H9 (cell line): Measurements from ENCODE around the gene RAB24. TPM values are rescaled to one million over a fixed set of nuclear protein-coding genes. Genes with fewer than 3 reads are reported as not detected.
A peak's percentile ranks its signal among the peaks of the same experiment; 100 is the strongest.

Experiments
- DNase-seq: peaks from one replicate; pipeline ENCODE4 v3.0.0-alpha.2; 2017
- H2AFZ ChIP-seq: one replicate; pipeline ENCODE4 v1.6.1; 2013; ENCODE audit warnings: mild to moderate bottlenecking, low read length, control low read depth, moderate library complexity
- H2AK5ac ChIP-seq: 2 replicates; pipeline ENCODE4 v1.6.1; 2013; ENCODE audit warnings: low read length, control low read depth, mixed read lengths; ENCODE audit not compliant: insufficient read length
- H2BK120ac ChIP-seq: one replicate; pipeline ENCODE4 v1.6.1; 2013; ENCODE audit warnings: low read depth, mild to moderate bottlenecking, low read length, control low read depth, inconsistent platforms; ENCODE audit not compliant: poor library complexity, severe bottlenecking
- H2BK12ac ChIP-seq: 2 replicates; pipeline ENCODE4 v1.6.1; 2013; ENCODE audit warnings: low read length, control low read depth, mixed read lengths, low read depth; ENCODE audit not compliant: insufficient read length
- H2BK15ac ChIP-seq: 2 replicates; pipeline ENCODE4 v1.6.1; 2013; ENCODE audit warnings: low read depth, low read length, control low read depth
- H2BK20ac ChIP-seq: one replicate; pipeline ENCODE4 v1.6.1; 2013; ENCODE audit warnings: low read depth, mild to moderate bottlenecking, low read length, control low read depth, inconsistent platforms; ENCODE audit not compliant: poor library complexity, severe bottlenecking
- H2BK5ac ChIP-seq: 2 replicates; pipeline ENCODE4 v1.6.1; 2013; ENCODE audit warnings: low read length, control low read depth, mixed read lengths; ENCODE audit not compliant: insufficient read length
- H3K14ac ChIP-seq: 2 replicates; pipeline ENCODE4 v1.6.1; 2013; ENCODE audit warnings: low read length, control low read depth; ENCODE audit not compliant: insufficient read depth
- H3K18ac ChIP-seq: 2 replicates; pipeline ENCODE4 v1.6.1; 2013; ENCODE audit warnings: low read depth, mild to moderate bottlenecking, mixed read lengths, low read length, control low read depth; ENCODE audit not compliant: insufficient read length
- H3K23ac ChIP-seq: 2 replicates; pipeline ENCODE4 v1.6.1; 2013; ENCODE audit warnings: low read length, control low read depth, mixed read lengths, low read depth; ENCODE audit not compliant: insufficient read length
- H3K23me2 ChIP-seq: 2 replicates; pipeline ENCODE4 v1.6.1; 2013; ENCODE audit warnings: low read depth, mild to moderate bottlenecking, mixed read lengths, low read length, control low read depth; ENCODE audit not compliant: insufficient read length, poor library complexity, severe bottlenecking
- H3K27ac ChIP-seq: 2 replicates; pipeline ENCODE4 v1.5.1; 2013; ENCODE audit warnings: low read length, control low read depth, mixed read lengths, low read depth; ENCODE audit not compliant: insufficient read length
- H3K27me3 ChIP-seq: 2 replicates; pipeline ENCODE4 v1.6.1; 2013; ENCODE audit warnings: low read length, control low read depth, inconsistent platforms; ENCODE audit not compliant: insufficient read depth
- H3K4ac ChIP-seq: 2 replicates; pipeline ENCODE4 v1.6.1; 2013; ENCODE audit warnings: low read depth, mild to moderate bottlenecking, control low read depth, inconsistent platforms, low read length, moderate library complexity
- H3K4me1 ChIP-seq: 2 replicates; pipeline ENCODE4 v1.6.1; 2013; ENCODE audit warnings: low read length, control low read depth, inconsistent platforms; ENCODE audit not compliant: insufficient read depth
- H3K4me2 ChIP-seq: 2 replicates; pipeline ENCODE4 v1.6.1; 2013; ENCODE audit warnings: low read length, control low read depth, mixed read lengths; ENCODE audit not compliant: insufficient read length, insufficient read depth
- H3K56ac ChIP-seq: 2 replicates; pipeline ENCODE4 v1.6.1; 2013; ENCODE audit warnings: low read depth, mild to moderate bottlenecking, mixed read lengths, low read length, control low read depth; ENCODE audit not compliant: insufficient read length
- H3K79me1 ChIP-seq: 2 replicates; pipeline ENCODE4 v1.6.1; 2013; ENCODE audit warnings: low read depth, mild to moderate bottlenecking, moderate library complexity, low read length, control low read depth, inconsistent platforms; ENCODE audit not compliant: insufficient read depth, poor library complexity, severe bottlenecking
- H3K79me2 ChIP-seq: 2 replicates; pipeline ENCODE4 v1.6.1; 2013; ENCODE audit warnings: low read length, control low read depth, inconsistent platforms; ENCODE audit not compliant: insufficient read depth
- H3K9ac ChIP-seq: 2 replicates; pipeline ENCODE4 v1.6.1; 2013; ENCODE audit warnings: low read length, control low read depth, mixed read lengths; ENCODE audit not compliant: insufficient read length; ENCODE audit errors: extremely low read depth
- H3K9me3 ChIP-seq: one replicate; pipeline ENCODE4 v1.6.1; 2013; ENCODE audit warnings: low read depth, low read length, inconsistent platforms; ENCODE audit not compliant: control insufficient read depth
- H3T11ph ChIP-seq: one replicate; pipeline ENCODE4 v1.6.1; 2013; ENCODE audit warnings: mild to moderate bottlenecking, low read length, control low read depth, inconsistent platforms
- H4K20me1 ChIP-seq: one replicate; pipeline ENCODE4 v1.6.1; 2013; ENCODE audit not compliant: control insufficient read depth, insufficient read length, insufficient read depth
- H4K5ac ChIP-seq: 2 replicates; pipeline ENCODE4 v1.6.1; 2013; ENCODE audit warnings: low read depth, mild to moderate bottlenecking, mixed read lengths, low read length, control low read depth; ENCODE audit not compliant: insufficient read length
- H4K8ac ChIP-seq: replicated peaks from 2 replicates; pipeline ENCODE4 v1.6.1; 2013; ENCODE audit warnings: low read length, control low read depth, mixed read lengths, low read depth; ENCODE audit not compliant: insufficient read length
- H4K91ac ChIP-seq: 2 replicates; pipeline ENCODE4 v1.6.1; 2013; ENCODE audit warnings: low read depth, mild to moderate bottlenecking, moderate library complexity, mixed read lengths, low read length, control low read depth; ENCODE audit not compliant: insufficient read length
- H3K27ac Mint-ChIP-seq, 3 experiments: 2 replicates in 2 of 3; 3 replicates in 1 of 3; pipeline ENCODE4 v1.8.0; 2020 to 2021; ENCODE audit warnings: mixed read lengths in 3 of 3, mild to moderate bottlenecking in 1 of 3, moderate library complexity in 1 of 3
- H3K27me3 Mint-ChIP-seq: 2 replicates; pipeline ENCODE4 v1.8.0; 2021; ENCODE audit warnings: low read depth, mild to moderate bottlenecking, moderate library complexity, mixed read lengths
- H3K36me3 Mint-ChIP-seq, 3 experiments: 2 replicates in 2 of 3; 3 replicates in 1 of 3; pipeline ENCODE4 v1.8.0; 2020 to 2021; ENCODE audit warnings: low read depth in 3 of 3, mixed read lengths in 3 of 3; ENCODE audit not compliant: insufficient read depth in 1 of 3
- H3K4me1 Mint-ChIP-seq, 2 experiments: 2 replicates each; pipeline ENCODE4 v1.8.0; 2020; ENCODE audit warnings: mixed read lengths in 2 of 2
- H3K4me3 Mint-ChIP-seq, 2 experiments: 2 replicates in 1 of 2; 3 replicates in 1 of 2; pipeline ENCODE4 v1.8.0; 2020 to 2021; ENCODE audit warnings: mild to moderate bottlenecking in 2 of 2, mixed read lengths in 2 of 2, moderate library complexity in 1 of 2
- H3K9me3 Mint-ChIP-seq, 2 experiments: 2 replicates in 1 of 2; 3 replicates in 1 of 2; pipeline ENCODE4 v1.8.0; 2020; ENCODE audit warnings: mild to moderate bottlenecking in 2 of 2, mixed read lengths in 2 of 2, moderate library complexity in 1 of 2
- CTCF ChIP-seq: fragments of 200-600 bp; sonication (generic); conservative IDR thresholded peaks from 3 replicates; pipeline ENCODE4 v1.8.0; 2021; ENCODE audit warnings: antibody characterized with exemption, mild to moderate bottlenecking
- WGBS: extraction: QIAGEN DNeasy Blood & Tissue Kit; methylation state at CpG from one replicate; pipeline ENCODE4 v1.1.7; 2013; ENCODE audit warnings: missing lambda C conversion rate, low lambda C conversion rate, mixed read lengths; ENCODE audit not compliant: insufficient read length; ENCODE audit errors: extremely low coverage; 5-methylcytosine and 5-hydroxymethylcytosine counted together
- total RNA-seq: library from RNA; stranded (reverse); gene quantifications from 2 replicates; pipeline ENCODE4 v1.2.1, GENCODE V29; 2021

The RAB24 gene
- total RNA-seq, 1 experiment from 2014 or later = 17.6 TPM

DNA sequence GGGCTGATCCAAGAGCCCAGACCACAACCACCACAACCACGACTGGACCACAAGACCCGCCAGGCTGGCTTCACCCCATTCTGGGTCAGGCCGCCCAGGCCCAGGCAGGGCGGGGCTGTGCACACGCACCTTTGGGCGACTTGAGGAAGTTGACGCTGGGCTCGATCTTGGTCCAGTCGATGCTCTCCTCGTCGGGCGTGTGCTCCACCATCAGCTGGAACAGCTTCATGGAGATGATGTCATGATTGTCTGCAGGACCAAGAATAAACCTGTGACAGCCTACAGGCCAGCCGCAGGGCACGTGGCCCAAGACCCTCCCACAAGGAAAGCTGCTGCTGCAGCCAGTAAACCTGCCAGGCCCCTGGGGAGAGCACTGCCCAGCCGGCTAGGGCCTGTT, 30.6 kb upstream of the RAB24 start:
- Histone ChIP-seq H3T11ph (no peak overlapping the region), H2BK20ac (no peak overlapping the region), H4K20me1 (no peaks in the 10 kb centered on the region), H2AK5ac (no peak overlapping the region), H3K79me1 (no peaks in the 10 kb centered on the region), H3K56ac (no peak overlapping the region), H4K5ac (no peak overlapping the region), H2BK120ac (no peak overlapping the region), H3K14ac (no peak overlapping the region), H3K18ac (no peak overlapping the region), H3K4ac (no peak overlapping the region), H4K91ac (no peak overlapping the region), H3K23me2 (no peaks in the 10 kb centered on the region), H4K8ac (no peak overlapping the region), H3K27ac (no peak overlapping the region), H3K4me1 (peaks cover under 1% of the 10 kb centered on the region; the same call in 1 of the 2 replicates), H3K9me3 (no peaks in the 10 kb centered on the region), H2BK15ac (no peak overlapping the region), H3K23ac (no peak overlapping the region), H3K79me2 (no peaks in the 10 kb centered on the region), H3K27me3 (no peaks in the 10 kb centered on the region), H3K9ac (no peak overlapping the region), H2BK12ac (no peak overlapping the region), H2AFZ (no peak overlapping the region), H3K4me2 (no peak overlapping the region), H2BK5ac (no peak overlapping the region)
- H3K4me1 Mint-ChIP-seq = peaks cover 9 to 15% of the 10 kb centered on the region in 2 experiments
- no peaks in the 10 kb centered on the region; the same call in 1 of the 2 replicates for H3K27me3 Mint-ChIP-seq
- H3K4me3 Mint-ChIP-seq = no peak overlapping the region
- no peaks in the 10 kb centered on the region for H3K9me3 Mint-ChIP-seq
- DNase-seq = no peak
- WGBS = no CpG with 5 or more reads among the region's 15 CpGs
- peaks cover 16 to 78% (median 62%) of the 10 kb centered on the region in 3 experiments; a peak in 6 of 7 replicates for H3K36me3 Mint-ChIP-seq
- TF ChIP-seq CTCF = no peak
- H3K27ac Mint-ChIP-seq = peak overlapping the region in 1 of 3 experiments; percentile 84; a peak in 2 of 7 replicates
